ENCODE measurements around the gene TRIO. TPM values are rescaled to one million over a fixed set of nuclear protein-coding genes. Genes with fewer than 3 reads are reported as not detected.

The TRIO gene
- total and polyA plus RNA-seq, 2 donors (not counting 3 experiments of a cell fraction or from before 2014, with no cell fraction given) = 82.9 to 248 TPM

GRCh38 chr5:14241141-14241540 lies 98.0 kb downstream of the TRIO start:
- Histone ChIP-seq H3K27ac (ENCODE audit: insufficient read depth, low read depth, low read length) (no peak overlapping the region), H3K79me2 (ENCODE audit: control insufficient read depth, insufficient read depth, low read length) (peaks cover 100% of the 10 kb centered on the region), H3K9ac (replicated peaks; ENCODE audit: extremely low read depth, insufficient read depth, low read length) (no peak overlapping the region), H3K9me3 (replicated peaks; ENCODE audit: control insufficient read depth, insufficient read depth, low read length) (no peaks in the 10 kb centered on the region), H3K27me3 (ENCODE audit: control insufficient read depth in 2 of 2, insufficient read depth in 2 of 2, low read length in 2 of 2) (no peaks in the 10 kb centered on the region), H2AFZ (ENCODE audit: low read depth, low read length) (no peak overlapping the region), H3K36me3 (ENCODE audit: control insufficient read depth in 2 of 2, extremely low read depth in 1 of 2, insufficient read depth in 2 of 2, low read length in 2 of 2) (no peaks in the 10 kb centered on the region), H3K9me1 (replicated peaks; ENCODE audit: control insufficient read depth, extremely low read depth, insufficient read depth, low read length) (no peaks in the 10 kb centered on the region), H4K20me1 (replicated peaks; ENCODE audit: control insufficient read depth, extremely low read depth, insufficient read depth, low read length) (peaks cover 14% of the 10 kb centered on the region), H3K4me1 (ENCODE audit: control insufficient read depth, extremely low read depth, insufficient read depth, low read length) (peaks cover 22% of the 10 kb centered on the region), H3K4me2 (ENCODE audit: insufficient read depth, low read length) (no peak overlapping the region), H3K4me3 (replicated peaks in 1 of 3; ENCODE audit: insufficient read depth in 1 of 3, low read depth in 1 of 3, low read length in 3 of 3) (no peak overlapping the region)
- DNase-seq (ENCODE audit: low read depth, low spot score) = no peak
- intact Hi-C loops (cut with micrococcal nuclease) = loop anchor here (2.0 kb wide), 1 partner anchor 14 kb away; no protein-coding TSS in a partner anchor
- TF ChIP-seq MYC (IDR thresholded peaks at IDR 0.05; ENCODE audit: low read depth, low read length) (no peak), POLR2A (IDR thresholded peaks at IDR 0.05; ENCODE audit: low read depth, low read length) (no peak), EZH2 (IDR thresholded peaks at IDR 0.05; ENCODE audit: borderline replicate concordance, low read depth, low read length, severe bottlenecking) (no peak), POLR2AphosphoS5 (IDR thresholded peaks at IDR 0.05; ENCODE audit: insufficient read depth, low read depth, low read length) (no peak), GATA2 (IDR thresholded peaks at IDR 0.05; ENCODE audit: insufficient read depth, insufficient read length, low read depth, low read length) (no peak), CTCF (IDR thresholded peaks at IDR 0.05; ENCODE audit: extremely low read depth in 1 of 2, insufficient read depth in 1 of 2, low read depth in 1 of 2, low read length in 2 of 2) (no peak), FOS (IDR thresholded peaks at IDR 0.05; ENCODE audit: borderline replicate concordance, insufficient read depth, low read length) (no peak), JUN (IDR thresholded peaks at IDR 0.05; ENCODE audit: borderline replicate concordance, insufficient read depth, insufficient read length, low read depth) (no peak)
- TF ChIP-seq, protein P1, sequence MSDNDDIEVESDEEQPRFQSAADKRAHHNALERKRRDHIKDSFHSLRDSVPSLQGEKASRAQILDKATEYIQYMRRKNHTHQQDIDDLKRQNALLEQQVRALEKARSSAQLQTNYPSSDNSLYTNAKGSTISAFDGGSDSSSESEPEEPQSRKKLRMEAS (IDR thresholded peaks at IDR 0.05; ENCODE audit: insufficient read depth, insufficient read length) = no peak
- CTCF ChIA-PET = interaction anchor here (1.1 to 2.9 kb wide), 4 partner anchors 9 to 96 kb away, joined by 3 to 9 read pairs (median 8); no protein-coding TSS in a partner anchor
- POLR2A ChIA-PET = no interaction called here
- FAIRE-seq = no peak
- BruUV-seq (replicated peaks) = no TSS peak
- dilution Hi-C loops (cut with MboI; ENCODE audit: extremely low pct_ligation_motif_present, low sequenced_read_pairs) = no loop called here
